Coronary artery (tissue), 2 donors: ENCODE data around the gene TMEM107.

Experiments
- DNase-seq: peaks from one replicate; pipeline ENCODE4 v3.0.0-alpha.2; 2017; ENCODE audit warnings: low spot score
- H3K27ac ChIP-seq, 2 donors: fragments of 200-600 bp; sonication (generic); one replicate each; pipeline ENCODE4 v1.5.1; 2016 to 2019
- H3K4me3 ChIP-seq: fragments of 200-600 bp; sonication (generic); 2 replicates; pipeline ENCODE4 v1.5.1; 2016; ENCODE audit warnings: mild to moderate bottlenecking, moderate library complexity
- CTCF ChIP-seq: fragments of 200-600 bp; sonication (generic); IDR thresholded peaks from one replicate; pipeline ENCODE4 v1.5.1; 2019; ENCODE audit warnings: antibody characterized with exemption

TMEM107 gene

GRCh38 chr17:8153957-8154607 lies 22.1 kb downstream of the TMEM107 start:
- H3K4me3 ChIP-seq = peak overlapping the region; percentile 73
- no peak for TF ChIP-seq CTCF
- H3K27ac ChIP-seq = peak overlapping the region; percentile 96 to 100
- peak; percentile 100 for DNase-seq

GRCh38 chr17:8153525-8153956 lies 22.6 kb downstream of the TMEM107 start:
- TF ChIP-seq CTCF = no peak

GRCh38 chr17:8153031-8153451 lies 23.1 kb downstream of the TMEM107 start:
- H3K4me3 ChIP-seq = peak overlapping the region; percentile 73

More at GRCh38 chr17:8153525-8153956, 22.6 kb downstream of the TMEM107 start:
- Histone ChIP-seq H3K27ac (peak overlapping the region; percentile 96 to 100), H3K4me3 (peak overlapping the region; percentile 73)
- peak; percentile 90 for DNase-seq

GRCh38 chr17:8152112-8152775 lies 23.9 kb downstream of the TMEM107 start, which contains the start of gene PER1:
TSS of gene PER1 (minus strand) at chr17:8152404. CDS start at chr17:8150706, 1,698 bp downstream.
- Histone ChIP-seq H3K27ac (peak within 1 kb of the TSS; percentile 96 to 100), H3K4me3 (peak within 1 kb of the TSS; percentile 73)
- TF ChIP-seq CTCF = no peak
- peak; percentile 99 for DNase-seq

More at GRCh38 chr17:8153031-8153451, 23.1 kb downstream of the TMEM107 start:
- H3K27ac ChIP-seq = peak overlapping the region; percentile 96 to 100
- no peak for TF ChIP-seq CTCF
- peak; percentile 80 for DNase-seq

- Histone ChIP-seq H3K4me3 (peak overlapping the region; percentile 73), H3K27ac (peak overlapping the region; percentile 96 to 100)
- peak; percentile 95 for DNase-seq
- TF ChIP-seq CTCF = no peak
Observed at GRCh38 chr17:8151641-8152111, 24.5 kb downstream of the TMEM107 start.

GRCh38 chr17:8151120-8151640 lies 25.0 kb downstream of the TMEM107 start:
- Histone ChIP-seq H3K27ac (peak overlapping the region; percentile 96 to 100), H3K4me3 (peak overlapping the region; percentile 73)
- TF ChIP-seq CTCF = no peak
- peak; percentile 97 for DNase-seq
